ENCODE results near the gene PRTFDC1. TPM values are rescaled to one million over a fixed set of nuclear protein-coding genes. Genes with fewer than 3 reads are reported as not detected.
A peak's percentile ranks its signal among the peaks of the same experiment; 100 is the strongest.
"Not testable (repeated sequence)": the region's sequence is repeated elsewhere in the genome, so short reads cannot be mapped to it uniquely, and the experiment has no call there.

Gene PRTFDC1
- total RNA-seq, 2 donors from 2014 or later, result 0.69 TPM; not detected in 1

DNA sequence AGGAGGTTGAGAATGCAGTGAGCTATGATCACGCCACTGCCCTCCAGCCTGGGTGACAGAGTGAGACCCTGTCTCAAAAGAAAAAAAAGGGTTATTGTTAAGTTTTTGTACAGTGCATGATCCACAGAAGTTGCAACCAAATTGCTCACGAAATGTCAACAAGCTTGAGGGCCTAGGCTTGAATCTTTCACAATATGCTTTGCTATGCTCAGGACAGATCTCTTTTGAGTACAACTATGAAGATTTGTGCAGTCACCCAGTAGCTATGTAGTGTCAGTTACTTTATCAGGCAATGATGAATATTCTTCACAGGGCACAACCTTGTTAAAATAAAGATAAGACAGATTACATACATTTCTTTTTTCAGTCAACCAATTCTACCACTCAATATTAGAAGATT lies 109.2 kb downstream of the PRTFDC1 start:
- Mint-ChIP-seq H3K36me3 (no peaks in the 10 kb centered on the region), H3K27me3 (peaks cover 0 to 13% of the 10 kb centered on the region in 2 donors), H3K4me1 (ENCODE audit: low read depth in 2 of 2) (peaks cover 0 to 3% of the 10 kb centered on the region in 2 donors), H3K27ac (no peak overlapping the region), H3K4me3 (no peak overlapping the region), H3K9me3 (no peaks in the 10 kb centered on the region)
- DNase-seq (ENCODE audit: low spot score), result no peak
- no peak for ATAC-seq

DNA sequence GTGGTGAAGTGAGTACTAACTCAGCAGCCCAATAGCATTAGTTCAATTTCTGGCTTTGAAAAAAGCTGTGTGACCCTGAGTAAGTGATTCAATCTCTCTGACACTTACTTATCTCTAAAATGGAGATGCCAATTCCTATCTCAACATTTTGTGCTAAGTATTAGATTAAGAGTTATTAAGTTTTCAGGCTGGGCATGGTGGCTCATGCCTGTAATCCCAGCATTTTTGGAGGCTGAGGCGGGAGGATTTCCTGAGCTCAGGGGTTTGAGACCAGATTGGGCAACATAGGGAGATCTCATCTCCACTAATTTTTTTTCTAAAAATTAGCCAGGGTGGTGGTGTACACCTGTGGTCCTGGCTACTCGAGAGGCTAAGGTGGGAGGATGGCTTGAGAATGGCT lies 109.5 kb downstream of the PRTFDC1 start:
- H3K27ac Mint-ChIP-seq, result no peak overlapping the region
- no peak overlapping the region for H3K4me3 Mint-ChIP-seq
- no peak for ATAC-seq
- DNase-seq (ENCODE audit: low spot score), result no peak
- H3K36me3 Mint-ChIP-seq, result no peaks in the 10 kb centered on the region
- peaks cover 0 to 3% of the 10 kb centered on the region in 2 donors for H3K4me1 Mint-ChIP-seq (ENCODE audit: low read depth in 2 of 2)
- no peaks in the 10 kb centered on the region for H3K9me3 Mint-ChIP-seq
- peaks cover 0 to 13% of the 10 kb centered on the region in 2 donors for H3K27me3 Mint-ChIP-seq

DNA sequence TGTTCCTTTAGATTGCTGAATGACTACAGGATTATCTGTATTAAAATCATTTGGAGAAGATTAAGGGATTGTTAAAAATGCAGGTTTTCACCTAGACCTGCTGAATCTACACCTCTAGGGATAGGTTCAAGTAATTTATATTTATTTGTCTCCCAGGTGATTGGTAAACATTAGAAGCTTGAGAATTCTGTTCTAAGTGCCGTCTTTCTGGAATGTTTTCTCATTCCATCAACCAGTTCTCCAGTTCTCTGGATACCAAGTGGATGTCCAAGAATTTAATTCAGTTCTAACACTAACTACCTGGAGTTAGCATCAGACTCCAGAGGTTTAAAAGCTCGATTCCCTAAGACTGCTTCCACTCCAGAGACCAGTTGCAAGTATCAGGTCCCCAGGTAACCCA lies 110.9 kb downstream of the PRTFDC1 start:
- no peak overlapping the region for H3K4me3 Mint-ChIP-seq
- peaks cover 2% of the 10 kb centered on the region for H3K9me3 Mint-ChIP-seq
- peaks cover 0 to 8% of the 10 kb centered on the region in 2 donors for H3K27me3 Mint-ChIP-seq
- no peak overlapping the region for H3K27ac Mint-ChIP-seq
- DNase-seq (ENCODE audit: low spot score), result no peak
- peaks cover 2 to 5% of the 10 kb centered on the region in 2 donors for H3K4me1 Mint-ChIP-seq (ENCODE audit: low read depth in 2 of 2)
- peaks cover 9% of the 10 kb centered on the region for H3K36me3 Mint-ChIP-seq
- ATAC-seq, result no peak

DNA sequence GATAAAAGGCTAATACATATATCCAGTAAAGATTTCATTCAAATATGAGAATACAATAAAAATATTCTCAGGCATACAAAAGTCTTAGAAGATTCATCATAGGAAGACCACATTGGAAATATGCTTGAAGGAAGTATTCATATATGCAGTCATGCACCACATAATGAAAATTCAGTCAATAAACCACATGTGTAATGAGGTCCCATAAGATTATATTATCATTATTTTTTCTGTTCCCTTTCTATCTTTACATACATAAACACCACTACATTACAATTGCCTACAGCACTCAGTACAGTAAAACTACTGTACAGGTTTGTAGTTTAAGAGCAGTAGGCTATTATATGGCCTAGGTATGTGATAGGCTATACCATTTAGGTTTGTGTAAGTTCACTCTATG lies 111.6 kb downstream of the PRTFDC1 start:
- H3K27me3 Mint-ChIP-seq, result peaks cover 0 to 5% of the 10 kb centered on the region in 2 donors
- peaks cover 2% of the 10 kb centered on the region for H3K9me3 Mint-ChIP-seq
- DNase-seq (ENCODE audit: low spot score), result no peak
- ATAC-seq, result no peak
- peak overlapping the region in 1 of 2 donors; percentile 25 for H3K27ac Mint-ChIP-seq
- peaks cover 8 to 12% of the 10 kb centered on the region in 2 donors for H3K4me1 Mint-ChIP-seq (ENCODE audit: low read depth in 2 of 2)
- peaks cover 10% of the 10 kb centered on the region for H3K36me3 Mint-ChIP-seq
- H3K4me3 Mint-ChIP-seq, result no peak overlapping the region

DNA sequence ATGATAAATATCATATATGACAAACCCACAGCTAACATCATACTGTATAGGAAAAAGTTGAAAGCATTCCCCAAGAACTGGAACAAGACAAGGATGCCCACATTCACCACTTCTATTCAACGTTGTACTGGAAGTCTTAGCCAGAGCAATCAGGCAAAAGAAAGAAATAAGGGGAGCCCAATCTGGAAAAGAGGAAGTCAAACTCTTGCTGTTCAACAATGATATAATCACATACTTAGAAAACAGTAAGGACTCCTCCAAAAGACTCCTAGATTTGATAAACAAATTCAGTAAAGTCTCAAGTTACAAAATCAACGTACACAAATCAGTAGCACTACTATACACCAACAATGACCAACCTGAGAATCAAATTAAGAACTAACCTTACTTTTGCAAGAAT lies 114.6 kb downstream of the PRTFDC1 start:
- DNase-seq (ENCODE audit: low spot score); H3K27me3 Mint-ChIP-seq; H3K4me3 Mint-ChIP-seq; H3K9me3 Mint-ChIP-seq; H3K27ac Mint-ChIP-seq; ATAC-seq: not testable (repeated sequence)
- peaks cover 12% of the 10 kb centered on the region for H3K36me3 Mint-ChIP-seq
- peaks cover 8 to 10% of the 10 kb centered on the region in 2 donors for H3K4me1 Mint-ChIP-seq (ENCODE audit: low read depth in 2 of 2)

DNA sequence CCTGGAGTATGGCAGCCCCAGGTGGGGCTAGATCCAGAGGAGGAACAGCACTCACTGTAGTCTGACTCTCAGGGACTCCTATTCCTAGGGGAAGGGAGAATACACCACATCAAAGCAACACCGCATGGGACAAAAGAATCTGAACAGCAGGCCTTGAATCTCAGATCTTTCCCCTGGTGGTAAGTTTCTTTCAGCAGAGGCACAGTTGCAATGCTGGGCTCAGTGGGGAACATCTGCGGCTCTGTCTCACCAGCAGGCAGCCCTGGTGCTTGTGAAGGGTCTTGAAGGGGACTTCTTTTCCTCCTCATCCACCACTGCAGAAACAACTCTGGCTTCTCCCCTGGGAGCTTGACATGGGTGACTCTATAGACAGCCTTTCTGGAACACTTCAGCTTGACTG lies 117.5 kb downstream of the PRTFDC1 start:
- peaks cover 6% of the 10 kb centered on the region for H3K9me3 Mint-ChIP-seq
- no peak overlapping the region for H3K4me3 Mint-ChIP-seq
- peaks cover 8 to 10% of the 10 kb centered on the region in 2 donors for H3K4me1 Mint-ChIP-seq (ENCODE audit: low read depth in 2 of 2)
- no peak for ATAC-seq
- H3K27ac Mint-ChIP-seq, result no peak overlapping the region
- no peak for DNase-seq (ENCODE audit: low spot score)
- H3K36me3 Mint-ChIP-seq, result peaks cover 15% of the 10 kb centered on the region
- H3K27me3 Mint-ChIP-seq, result peaks cover 0 to 7% of the 10 kb centered on the region in 2 donors

DNA sequence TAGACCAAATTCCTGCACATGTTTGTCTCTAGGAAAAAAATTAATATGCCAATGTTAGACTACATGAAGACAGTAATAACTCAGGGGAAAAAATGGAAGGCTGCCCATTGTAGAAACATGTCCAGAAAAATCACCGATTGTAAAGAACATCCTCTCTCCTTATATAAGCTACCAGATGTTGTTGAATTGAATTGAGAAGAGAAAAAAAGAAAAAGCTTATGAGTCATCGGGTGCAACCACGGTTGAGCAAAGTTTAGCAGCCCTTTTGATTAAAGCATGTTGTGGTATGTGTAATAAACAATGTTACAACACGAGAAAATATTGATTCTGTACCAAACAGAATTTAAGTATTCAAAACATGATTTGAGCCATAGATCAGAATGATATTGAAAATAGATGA lies 126.4 kb downstream of the PRTFDC1 start:
- H3K27ac Mint-ChIP-seq, result no peak overlapping the region

DNA sequence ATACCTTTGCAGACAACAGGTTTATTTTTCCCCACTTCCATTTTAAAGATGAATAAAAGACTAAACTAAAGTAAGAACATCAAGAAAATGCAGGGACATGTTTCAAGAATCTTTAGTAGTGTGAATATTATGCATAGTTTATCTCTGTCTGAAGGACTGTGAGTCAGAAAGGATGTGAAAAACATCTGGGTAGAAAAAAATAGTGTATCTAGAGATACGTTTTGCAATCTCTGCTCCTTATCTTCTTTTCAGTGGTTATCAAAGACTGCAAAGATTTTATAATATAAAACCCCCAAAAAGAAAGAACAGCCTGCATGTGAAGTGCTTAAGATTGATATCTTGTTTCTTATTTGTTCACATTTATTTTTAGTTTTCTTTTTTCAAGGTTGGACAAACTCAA lies 126.9 kb downstream of the PRTFDC1 start:
- no peak for DNase-seq (ENCODE audit: low spot score)
- Mint-ChIP-seq H3K4me1 (ENCODE audit: low read depth in 2 of 2) (peaks cover 0 to 11% of the 10 kb centered on the region in 2 donors), H3K4me3 (no peak overlapping the region), H3K27ac (no peak overlapping the region), H3K9me3 (no peaks in the 10 kb centered on the region), H3K27me3 (no peaks in the 10 kb centered on the region), H3K36me3 (no peaks in the 10 kb centered on the region)
- no peak for ATAC-seq

More for the DNA sequence above, 126.4 kb downstream of the PRTFDC1 start:
- no peaks in the 10 kb centered on the region for H3K9me3 Mint-ChIP-seq
- H3K36me3 Mint-ChIP-seq, result no peaks in the 10 kb centered on the region
- H3K27me3 Mint-ChIP-seq, result no peaks in the 10 kb centered on the region
- peaks cover 0 to 11% of the 10 kb centered on the region in 2 donors for H3K4me1 Mint-ChIP-seq (ENCODE audit: low read depth in 2 of 2)
- DNase-seq (ENCODE audit: low spot score) (no peak), ATAC-seq (no peak)
- peak overlapping the region; percentile 11 for H3K4me3 Mint-ChIP-seq

DNA sequence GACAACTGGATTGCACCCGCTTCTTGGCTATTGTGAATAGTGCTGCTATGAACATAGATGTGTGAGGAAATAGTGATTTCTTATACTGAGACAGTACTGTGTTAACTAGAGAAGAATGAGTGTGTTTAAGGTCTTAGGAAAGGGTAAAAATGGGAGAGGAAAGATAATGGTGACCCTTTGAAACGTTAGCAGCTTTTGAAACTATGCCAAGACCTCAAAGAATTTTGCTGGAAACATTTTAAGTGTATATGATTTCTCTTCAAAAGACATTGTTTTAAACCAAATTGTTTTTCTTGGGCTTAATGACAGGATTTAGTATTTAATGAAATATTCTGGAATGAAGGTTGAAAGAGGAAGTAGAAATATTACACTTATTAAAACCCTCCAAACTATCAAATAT lies 127.9 kb downstream of the PRTFDC1 start:
- Mint-ChIP-seq H3K9me3 (no peaks in the 10 kb centered on the region), H3K4me1 (ENCODE audit: low read depth in 2 of 2) (peaks cover 0 to 11% of the 10 kb centered on the region in 2 donors), H3K27me3 (no peaks in the 10 kb centered on the region), H3K36me3 (no peaks in the 10 kb centered on the region), H3K27ac (no peak overlapping the region), H3K4me3 (no peak overlapping the region)
- DNase-seq (ENCODE audit: low spot score) (no peak), ATAC-seq (no peak)

DNA sequence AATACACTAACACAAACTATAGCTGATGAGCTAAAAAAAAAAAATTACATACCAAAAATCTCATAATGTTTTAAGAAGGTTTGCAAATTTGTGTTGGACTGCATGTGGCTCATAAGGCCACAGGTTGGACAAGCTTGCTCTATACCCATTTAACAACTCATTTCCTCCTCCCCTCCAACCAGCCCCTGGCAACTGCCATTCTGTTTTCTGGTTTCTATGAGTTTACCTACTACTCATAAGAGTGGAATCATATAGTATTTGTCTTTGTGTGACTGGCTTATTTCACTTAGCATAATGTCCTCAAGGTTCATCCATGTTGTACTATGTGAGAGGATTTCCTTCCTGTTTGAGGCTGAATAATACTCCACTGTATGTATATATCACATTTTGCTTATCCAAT lies 128.3 kb downstream of the PRTFDC1 start:
- no peaks in the 10 kb centered on the region for H3K27me3 Mint-ChIP-seq
- H3K9me3 Mint-ChIP-seq, result no peaks in the 10 kb centered on the region
- no peak for ATAC-seq
- no peak overlapping the region for H3K27ac Mint-ChIP-seq
- no peak for DNase-seq (ENCODE audit: low spot score)
- H3K36me3 Mint-ChIP-seq, result no peaks in the 10 kb centered on the region
- no peak overlapping the region for H3K4me3 Mint-ChIP-seq
- H3K4me1 Mint-ChIP-seq (ENCODE audit: low read depth in 2 of 2), result peaks cover 0 to 11% of the 10 kb centered on the region in 2 donors

DNA sequence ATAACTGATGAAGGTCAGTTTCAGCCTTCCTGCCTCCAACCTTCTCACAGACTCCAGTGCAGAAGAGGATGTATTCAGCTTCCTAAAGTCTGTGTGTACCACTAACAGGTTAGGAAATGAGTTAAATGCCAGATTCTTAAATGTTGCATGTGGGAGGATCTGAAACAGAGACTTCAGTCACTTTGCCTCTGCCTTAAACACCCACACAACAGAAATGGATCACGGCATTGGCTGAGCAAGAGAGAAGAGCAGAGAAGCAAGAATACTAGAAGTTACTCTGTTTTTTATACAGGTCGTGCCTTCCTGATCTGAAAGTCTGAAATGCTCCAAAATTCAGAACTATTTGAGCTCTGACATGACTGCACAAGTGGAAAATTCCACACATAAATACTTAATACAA lies 129.8 kb downstream of the PRTFDC1 start:
- ATAC-seq, result no peak
- DNase-seq (ENCODE audit: low spot score), result no peak
- Mint-ChIP-seq H3K27me3 (no peaks in the 10 kb centered on the region), H3K9me3 (no peaks in the 10 kb centered on the region), H3K27ac (no peak overlapping the region), H3K36me3 (no peaks in the 10 kb centered on the region), H3K4me1 (ENCODE audit: low read depth in 2 of 2) (peaks cover 0 to 11% of the 10 kb centered on the region in 2 donors), H3K4me3 (no peak overlapping the region)

DNA sequence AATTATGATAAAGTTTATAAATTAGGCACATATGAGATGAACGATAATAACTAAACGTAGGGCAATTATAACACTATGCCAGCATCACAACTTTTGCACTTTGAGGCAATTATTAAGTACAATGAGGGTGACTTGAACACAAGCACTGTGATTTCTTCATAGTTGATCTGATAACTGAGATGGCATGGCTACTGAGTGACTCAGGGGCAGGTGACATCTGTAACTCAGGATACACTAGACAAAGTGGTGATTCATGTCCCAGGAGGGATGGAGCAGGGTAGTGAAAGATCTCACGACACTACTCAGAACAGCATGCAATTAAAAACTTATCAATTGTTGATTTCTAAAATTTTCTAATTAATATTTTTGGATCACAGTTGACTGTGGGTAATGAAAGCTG lies 130.4 kb downstream of the PRTFDC1 start:
- no peaks in the 10 kb centered on the region for H3K27me3 Mint-ChIP-seq
- no peaks in the 10 kb centered on the region for H3K9me3 Mint-ChIP-seq
- no peaks in the 10 kb centered on the region for H3K36me3 Mint-ChIP-seq
- H3K27ac Mint-ChIP-seq, result no peak overlapping the region
- no peak overlapping the region for H3K4me3 Mint-ChIP-seq
- H3K4me1 Mint-ChIP-seq (ENCODE audit: low read depth in 2 of 2), result peaks cover 0 to 11% of the 10 kb centered on the region in 2 donors
- ATAC-seq (no peak), DNase-seq (ENCODE audit: low spot score) (no peak)

DNA sequence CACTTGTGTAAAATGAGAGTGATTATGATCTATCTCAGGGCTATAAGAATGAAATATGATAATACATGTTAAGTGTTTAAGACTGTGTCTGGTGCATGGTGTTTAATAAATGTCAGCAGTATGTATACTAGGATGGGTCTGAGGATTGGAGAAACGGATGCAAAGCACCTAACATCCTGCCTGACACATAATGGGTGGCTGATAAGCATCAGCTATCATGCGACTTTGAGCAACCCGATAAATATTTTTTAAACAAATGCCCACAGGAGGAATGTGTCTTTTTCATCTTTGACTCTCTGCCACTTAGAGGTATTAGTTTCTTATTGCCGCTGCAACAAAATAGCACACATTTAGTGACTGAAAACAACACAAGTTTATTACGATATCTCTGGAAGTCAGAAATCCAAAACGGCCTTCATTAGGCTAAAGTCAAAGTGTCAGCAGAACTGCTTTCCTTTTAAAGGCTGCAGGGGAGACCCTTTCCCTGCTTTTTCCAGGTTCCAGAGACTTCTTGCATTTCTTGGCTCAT lies 135.5 kb downstream of the PRTFDC1 start:
- DNase-seq (ENCODE audit: low spot score), result no peak
- H3K4me3 Mint-ChIP-seq, result no peak overlapping the region
- no peaks in the 10 kb centered on the region for H3K36me3 Mint-ChIP-seq
- no peaks in the 10 kb centered on the region for H3K27me3 Mint-ChIP-seq
- no peak overlapping the region for H3K27ac Mint-ChIP-seq
- no peaks in the 10 kb centered on the region for H3K4me1 Mint-ChIP-seq (ENCODE audit: low read depth in 2 of 2)
- no peak for ATAC-seq
- H3K9me3 Mint-ChIP-seq, result no peaks in the 10 kb centered on the region

DNA sequence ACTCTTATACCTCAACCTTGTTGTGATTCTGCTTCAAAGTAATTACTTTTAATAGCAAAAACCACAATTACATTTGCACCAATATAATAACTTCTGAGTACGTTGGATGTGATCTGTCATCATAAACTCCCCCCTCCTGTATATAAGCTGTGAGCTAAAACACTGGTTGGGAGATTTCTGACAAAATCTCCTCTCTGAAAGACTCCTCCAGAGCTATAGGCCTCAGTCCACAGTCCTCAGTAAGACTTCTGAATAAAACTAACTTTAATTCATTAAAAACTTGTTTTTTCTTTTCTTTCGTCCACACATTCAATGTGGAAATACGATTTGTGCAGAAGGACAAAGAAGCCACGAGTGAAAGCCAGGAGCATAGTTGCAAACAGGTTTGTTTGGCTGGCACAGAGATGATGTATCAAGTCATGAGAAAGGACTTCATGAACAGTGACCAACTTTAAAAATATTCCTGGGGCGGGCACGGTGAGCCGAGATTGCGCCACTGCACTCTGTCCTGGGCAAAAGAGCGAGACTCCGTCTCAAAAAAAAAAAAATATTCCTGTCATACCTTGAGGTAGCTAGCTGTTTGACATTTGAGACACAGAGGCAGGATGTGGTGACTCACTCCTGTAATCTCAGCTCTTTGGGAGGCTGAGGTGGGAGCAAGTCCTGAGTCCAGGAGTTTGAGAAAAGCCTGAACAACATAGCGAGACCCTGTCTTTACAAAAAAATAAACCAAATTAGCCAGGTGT lies 137.7 kb downstream of the PRTFDC1 start:
- ATAC-seq (no peak), DNase-seq (ENCODE audit: low spot score) (no peak)
- no peaks in the 10 kb centered on the region for H3K36me3 Mint-ChIP-seq
- no peaks in the 10 kb centered on the region for H3K4me1 Mint-ChIP-seq (ENCODE audit: low read depth in 2 of 2)
- H3K27ac Mint-ChIP-seq, result no peak overlapping the region
- no peaks in the 10 kb centered on the region for H3K9me3 Mint-ChIP-seq
- H3K27me3 Mint-ChIP-seq, result no peaks in the 10 kb centered on the region
- H3K4me3 Mint-ChIP-seq, result no peak overlapping the region

Measured in natural killer cell treated with Interleukin-12 subunit alpha and Interleukin-12 subunit beta and Interleukin-15 and Interleukin-18, amount 100 ng/mL, for 72 hours (primary cell).